Neural cell (in vitro differentiated cells): ENCODE results near the gene ELF1. TPM values are rescaled to one million over a fixed set of nuclear protein-coding genes. Genes with fewer than 3 reads are reported as not detected.
"Not testable (repeated sequence)": the region's sequence is repeated elsewhere in the genome, so short reads cannot be mapped to it uniquely, and the experiment has no call there.

Experiments used
- H2AFZ ChIP-seq: fragments of 200-600, 300-800 bp; sonication (generic), shearing (Covaris generic); 2 replicates; pipeline ENCODE4 v1.6.0; 2014; ENCODE audit warnings: low read depth, mild to moderate bottlenecking, antibody characterized with exemption, low read length, moderate library complexity
- H3F3A ChIP-seq: fragments of 200-600 bp; shearing (Covaris generic); 2 replicates; pipeline ENCODE4 v1.6.1; 2016; ENCODE audit warnings: mild to moderate bottlenecking, moderate library complexity, mixed read lengths, antibody characterized with exemption, low read length; ENCODE audit not compliant: insufficient read depth, poor library complexity, severe bottlenecking
- H3K27ac ChIP-seq: fragments of 200-600, 300-800 bp; sonication (generic), shearing (Covaris generic); 2 replicates; pipeline ENCODE4 v1.5.1; 2014; ENCODE audit warnings: mild to moderate bottlenecking, low read length, moderate library complexity
- H3K27me3 ChIP-seq: fragments of 300-800, 200-600 bp; sonication (generic), shearing (Covaris generic); 2 replicates; pipeline ENCODE4 v1.6.0; 2014; ENCODE audit warnings: mild to moderate bottlenecking, low read depth, low read length, moderate library complexity; ENCODE audit not compliant: insufficient read depth
- H3K36me3 ChIP-seq: fragments of 300-800, 200-600 bp; sonication (generic), shearing (Covaris generic); 2 replicates; pipeline ENCODE4 v1.5.1; 2014; ENCODE audit warnings: mild to moderate bottlenecking, antibody characterized with exemption, low read length, moderate library complexity; ENCODE audit not compliant: insufficient read depth
- H3K4me2 ChIP-seq: fragments of 300-800, 200-600 bp; sonication (generic), shearing (Covaris generic); 2 replicates; pipeline ENCODE4 v1.6.0; 2014; ENCODE audit warnings: mild to moderate bottlenecking, low read length
- H3K4me3 ChIP-seq: fragments of 300-800, 200-600 bp; sonication (generic), shearing (Covaris generic); 2 replicates; pipeline ENCODE4 v1.5.1; 2014; ENCODE audit warnings: mild to moderate bottlenecking, low read length, moderate library complexity
- H3K79me2 ChIP-seq: fragments of 200-600 bp; shearing (Covaris generic); replicated peaks from 2 replicates; pipeline ENCODE4 v1.6.0; 2014; ENCODE audit warnings: mild to moderate bottlenecking, low read length, moderate library complexity; ENCODE audit not compliant: insufficient read depth
- H3K9ac ChIP-seq: fragments of 300-800, 200-600 bp; sonication (generic), shearing (Covaris generic); 2 replicates; pipeline ENCODE4 v1.6.1; 2016; ENCODE audit warnings: mild to moderate bottlenecking, low read length, mixed read lengths
- H3K9me2 ChIP-seq: fragments of 200-600 bp; shearing (Covaris generic); 2 replicates; pipeline ENCODE4 v1.6.1; 2016; ENCODE audit warnings: mild to moderate bottlenecking, low read length, mixed read lengths; ENCODE audit not compliant: insufficient read depth
- H3K9me3 ChIP-seq: fragments of 200-600, 300-800 bp; sonication (generic), shearing (Covaris generic); 2 replicates; pipeline ENCODE4 v1.6.1; 2016; ENCODE audit warnings: mild to moderate bottlenecking, mixed run types, low read length, moderate library complexity, mixed read lengths
- H4K20me1 ChIP-seq: fragments of 200-600 bp; shearing (Covaris generic); 2 replicates; pipeline ENCODE4 v1.6.1; 2016; ENCODE audit warnings: mild to moderate bottlenecking, mixed run types; ENCODE audit not compliant: insufficient read depth
- EP300 ChIP-seq: fragments of 450-650 bp; conservative IDR thresholded peaks from 2 replicates; pipeline ENCODE4 v1.6.1; 2014; ENCODE audit warnings: antibody characterized with exemption, mild to moderate bottlenecking, moderate library complexity; ENCODE audit not compliant: poor library complexity, severe bottlenecking
- EZH2 ChIP-seq: fragments of 200-600, 300-800 bp; shearing (Covaris generic), sonication (generic); IDR thresholded peaks from 2 replicates; pipeline ENCODE4 v1.6.1; 2014; ENCODE audit warnings: antibody characterized with exemption, low read length, borderline replicate concordance, mild to moderate bottlenecking; ENCODE audit not compliant: insufficient read depth, poor library complexity, severe bottlenecking
- MXI1 ChIP-seq: fragments of 450-650 bp; conservative IDR thresholded peaks from 2 replicates; pipeline ENCODE4 v1.6.1; 2014; ENCODE audit warnings: antibody characterized with exemption, mild to moderate bottlenecking; ENCODE audit not compliant: poor library complexity, severe bottlenecking
- POLR2AphosphoS5 ChIP-seq: IDR thresholded peaks from 2 replicates; pipeline ENCODE4 v1.6.1; 2012
- RAD21 ChIP-seq: fragments of 450-650 bp; conservative IDR thresholded peaks from 2 replicates; pipeline ENCODE4 v1.6.1; 2014; ENCODE audit warnings: antibody characterized with exemption, mild to moderate bottlenecking, moderate library complexity
- SMC3 ChIP-seq: fragments of 450-650 bp; conservative IDR thresholded peaks from 2 replicates; pipeline ENCODE4 v1.6.1; 2014; ENCODE audit warnings: antibody characterized with exemption, mild to moderate bottlenecking, moderate library complexity; ENCODE audit not compliant: poor library complexity
- TAF1 ChIP-seq: IDR thresholded peaks from 2 replicates; pipeline ENCODE4 v1.6.1; 2012; ENCODE audit warnings: low read depth
- polyA plus RNA-seq: library from polyadenylated mRNA; depleted of rRNA; stranded (reverse); fragments of >200 nt; gene quantifications from 2 replicates; pipeline ENCODE4 v1.2.3, GENCODE V29; 2014
- TF ChIP-seq, protein P1 (sequence below): IDR thresholded peaks from 2 replicates; pipeline ENCODE4 v1.6.1; 2012; ENCODE audit warnings: borderline replicate concordance
- TF ChIP-seq, protein P2 (sequence below): fragments of 450-650 bp; IDR thresholded peaks from 2 replicates; pipeline ENCODE4 v1.5.1; 2014; ENCODE audit warnings: antibody characterized with exemption, mild to moderate bottlenecking, moderate library complexity; ENCODE audit not compliant: poor library complexity, severe bottlenecking

Gene ELF1
- polyA plus RNA-seq, 1 donor from 2014 or later, result 2.0 TPM

DNA sequence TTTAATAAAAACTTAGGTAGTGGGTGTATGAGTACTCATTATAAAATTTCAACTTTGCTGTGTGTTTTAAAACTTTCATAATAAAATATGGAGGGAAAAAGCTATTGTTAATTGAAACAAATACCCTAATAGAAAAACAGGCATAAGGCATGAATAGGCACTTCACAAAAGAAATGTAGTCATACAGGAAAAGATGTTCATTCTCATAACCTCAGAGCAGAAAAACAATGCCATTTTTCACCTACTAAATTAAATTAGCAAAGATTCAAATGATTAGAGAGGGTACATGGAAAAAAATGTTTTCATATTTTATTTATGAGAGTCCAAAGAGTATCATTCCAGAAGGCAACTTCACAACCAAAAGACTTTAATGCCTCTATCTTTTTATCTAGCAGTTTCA is 20.6 kb upstream of the ELF1 start:
- Histone ChIP-seq H3K9me3 (no peaks in the 10 kb centered on the region), H3F3A (no peaks in the 10 kb centered on the region), H3K4me2 (no peak overlapping the region), H3K9ac (no peak overlapping the region), H3K36me3 (no peaks in the 10 kb centered on the region), H3K4me3 (no peak overlapping the region), H3K79me2 (no peaks in the 10 kb centered on the region), H3K27me3 (no peaks in the 10 kb centered on the region), H3K9me2 (no peaks in the 10 kb centered on the region), H3K27ac (no peak overlapping the region), H4K20me1 (no peaks in the 10 kb centered on the region), H2AFZ (no peak overlapping the region)
- TF ChIP-seq EZH2 (no peak), RAD21 (no peak), EP300 (no peak), MXI1 (no peak), POLR2AphosphoS5 (no peak), SMC3 (no peak), TAF1 (no peak)
- TF ChIP-seq, protein P1, sequence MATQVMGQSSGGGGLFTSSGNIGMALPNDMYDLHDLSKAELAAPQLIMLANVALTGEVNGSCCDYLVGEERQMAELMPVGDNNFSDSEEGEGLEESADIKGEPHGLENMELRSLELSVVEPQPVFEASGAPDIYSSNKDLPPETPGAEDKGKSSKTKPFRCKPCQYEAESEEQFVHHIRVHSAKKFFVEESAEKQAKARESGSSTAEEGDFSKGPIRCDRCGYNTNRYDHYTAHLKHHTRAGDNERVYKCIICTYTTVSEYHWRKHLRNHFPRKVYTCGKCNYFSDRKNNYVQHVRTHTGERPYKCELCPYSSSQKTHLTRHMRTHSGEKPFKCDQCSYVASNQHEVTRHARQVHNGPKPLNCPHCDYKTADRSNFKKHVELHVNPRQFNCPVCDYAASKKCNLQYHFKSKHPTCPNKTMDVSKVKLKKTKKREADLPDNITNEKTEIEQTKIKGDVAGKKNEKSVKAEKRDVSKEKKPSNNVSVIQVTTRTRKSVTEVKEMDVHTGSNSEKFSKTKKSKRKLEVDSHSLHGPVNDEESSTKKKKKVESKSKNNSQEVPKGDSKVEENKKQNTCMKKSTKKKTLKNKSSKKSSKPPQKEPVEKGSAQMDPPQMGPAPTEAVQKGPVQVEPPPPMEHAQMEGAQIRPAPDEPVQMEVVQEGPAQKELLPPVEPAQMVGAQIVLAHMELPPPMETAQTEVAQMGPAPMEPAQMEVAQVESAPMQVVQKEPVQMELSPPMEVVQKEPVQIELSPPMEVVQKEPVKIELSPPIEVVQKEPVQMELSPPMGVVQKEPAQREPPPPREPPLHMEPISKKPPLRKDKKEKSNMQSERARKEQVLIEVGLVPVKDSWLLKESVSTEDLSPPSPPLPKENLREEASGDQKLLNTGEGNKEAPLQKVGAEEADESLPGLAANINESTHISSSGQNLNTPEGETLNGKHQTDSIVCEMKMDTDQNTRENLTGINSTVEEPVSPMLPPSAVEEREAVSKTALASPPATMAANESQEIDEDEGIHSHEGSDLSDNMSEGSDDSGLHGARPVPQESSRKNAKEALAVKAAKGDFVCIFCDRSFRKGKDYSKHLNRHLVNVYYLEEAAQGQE, result no peak
- TF ChIP-seq, protein P2, sequence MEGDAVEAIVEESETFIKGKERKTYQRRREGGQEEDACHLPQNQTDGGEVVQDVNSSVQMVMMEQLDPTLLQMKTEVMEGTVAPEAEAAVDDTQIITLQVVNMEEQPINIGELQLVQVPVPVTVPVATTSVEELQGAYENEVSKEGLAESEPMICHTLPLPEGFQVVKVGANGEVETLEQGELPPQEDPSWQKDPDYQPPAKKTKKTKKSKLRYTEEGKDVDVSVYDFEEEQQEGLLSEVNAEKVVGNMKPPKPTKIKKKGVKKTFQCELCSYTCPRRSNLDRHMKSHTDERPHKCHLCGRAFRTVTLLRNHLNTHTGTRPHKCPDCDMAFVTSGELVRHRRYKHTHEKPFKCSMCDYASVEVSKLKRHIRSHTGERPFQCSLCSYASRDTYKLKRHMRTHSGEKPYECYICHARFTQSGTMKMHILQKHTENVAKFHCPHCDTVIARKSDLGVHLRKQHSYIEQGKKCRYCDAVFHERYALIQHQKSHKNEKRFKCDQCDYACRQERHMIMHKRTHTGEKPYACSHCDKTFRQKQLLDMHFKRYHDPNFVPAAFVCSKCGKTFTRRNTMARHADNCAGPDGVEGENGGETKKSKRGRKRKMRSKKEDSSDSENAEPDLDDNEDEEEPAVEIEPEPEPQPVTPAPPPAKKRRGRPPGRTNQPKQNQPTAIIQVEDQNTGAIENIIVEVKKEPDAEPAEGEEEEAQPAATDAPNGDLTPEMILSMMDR, result no peak

DNA sequence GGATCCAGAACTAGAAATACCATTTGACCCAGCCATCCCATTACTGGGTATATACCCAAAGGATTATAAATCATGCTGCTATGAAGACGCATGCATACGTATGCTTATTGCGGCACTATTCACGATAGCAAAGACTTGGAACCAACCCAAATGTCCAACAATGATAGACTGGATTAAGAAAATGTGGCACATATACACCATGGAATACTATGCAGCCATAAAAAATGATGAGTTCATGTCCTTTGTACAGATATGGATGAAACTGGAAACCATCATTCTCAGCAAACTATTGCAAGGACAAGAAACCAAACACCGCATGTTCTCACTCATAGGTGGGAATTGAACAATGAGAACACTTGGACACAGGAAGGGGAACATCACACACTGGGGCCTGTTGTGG is 17.4 kb upstream of the ELF1 start:
- H4K20me1 ChIP-seq, result not testable (repeated sequence)

GRCh38 chr13:41034881-41035280 is 15.8 kb upstream of the ELF1 start:
- Histone ChIP-seq H4K20me1 (no peaks in the 10 kb centered on the region), H2AFZ (no peak overlapping the region), H3K9ac (no peak overlapping the region), H3K36me3 (no peaks in the 10 kb centered on the region), H3K4me3 (no peak overlapping the region), H3K27ac (no peak overlapping the region), H3K9me2 (no peaks in the 10 kb centered on the region), H3F3A (no peaks in the 10 kb centered on the region), H3K9me3 (no peaks in the 10 kb centered on the region), H3K4me2 (no peak overlapping the region), H3K27me3 (no peaks in the 10 kb centered on the region), H3K79me2 (no peaks in the 10 kb centered on the region)
- TF ChIP-seq SMC3, result no peak

More for the DNA sequence above, 17.4 kb upstream of the ELF1 start:
- H3K36me3 ChIP-seq, H3K4me2 ChIP-seq, H3K79me2 ChIP-seq, H3K9me2 ChIP-seq, H3K4me3 ChIP-seq, H3K27ac ChIP-seq, H2AFZ ChIP-seq, H3K27me3 ChIP-seq, H3K9me3 ChIP-seq, H3F3A ChIP-seq, H3K9ac ChIP-seq: not testable (repeated sequence)
